ENCODE results near the gene CNDP1. TPM values are rescaled to one million over a fixed set of nuclear protein-coding genes. Genes with fewer than 3 reads are reported as not detected.

The CNDP1 gene
- total RNA-seq, 4 donors from 2014 or later, result not detected

DNA sequence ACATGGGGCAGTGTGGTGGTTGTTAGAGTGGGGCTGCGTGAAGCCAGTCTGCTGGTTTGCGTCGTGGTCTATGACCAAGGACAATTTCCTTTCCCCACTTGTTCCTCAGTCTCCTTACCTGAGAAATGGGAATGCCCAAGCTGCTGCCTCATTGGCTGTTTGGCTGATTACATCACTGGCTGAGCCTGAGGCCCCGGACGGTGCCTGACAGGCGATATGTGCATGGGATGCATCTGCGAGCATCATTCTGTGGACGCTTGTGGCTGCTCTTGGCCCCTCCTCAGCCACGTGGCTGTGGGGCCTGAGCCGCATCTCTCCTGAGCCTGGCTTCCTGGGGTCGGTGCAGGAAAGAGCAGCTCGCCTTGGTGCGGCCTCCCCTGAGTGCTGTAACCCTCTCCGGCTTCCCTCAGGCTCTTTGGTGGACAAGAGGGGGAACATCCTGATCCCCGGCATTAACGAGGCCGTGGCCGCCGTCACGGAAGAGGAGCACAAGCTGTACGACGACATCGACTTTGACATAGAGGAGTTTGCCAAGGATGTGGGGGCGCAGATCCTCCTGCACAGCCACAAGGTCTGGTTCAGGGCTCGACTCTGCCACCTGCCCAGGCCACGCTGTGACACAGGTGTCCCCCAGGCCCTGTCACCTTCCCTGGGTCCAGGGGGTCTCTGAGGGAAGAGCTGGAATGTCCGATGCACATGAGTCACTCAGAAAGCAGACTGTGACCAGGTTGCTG, 21.0 kb upstream of the CNDP1 start:
- no peak for DNase-seq
- 90 to 91% methylated on average over 2 to 11 of the region's 27 CpGs for WGBS, 2 donors
- peaks cover 63 to 99% (median 64%) of the 10 kb centered on the region in 3 donors for H3K36me3 ChIP-seq

DNA sequence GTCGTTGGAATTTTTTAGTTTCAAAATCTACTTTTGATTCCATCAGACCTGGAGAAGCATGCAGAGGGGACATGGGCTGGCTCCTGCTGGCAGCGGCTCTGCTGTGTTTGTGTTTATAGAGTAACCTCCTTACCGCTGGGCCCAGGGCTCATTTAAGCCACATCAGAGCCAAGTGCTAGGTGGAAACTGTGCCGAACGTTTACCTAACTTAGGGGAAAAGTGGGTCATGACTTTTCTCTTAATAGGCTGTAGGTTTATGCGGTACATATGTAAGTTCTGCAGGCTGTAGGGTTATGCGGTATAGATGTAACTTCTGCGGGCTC, 20.5 kb upstream of the CNDP1 start:
- Histone ChIP-seq H3K27ac (no peak overlapping the region), H3K27me3 (no peaks in the 10 kb centered on the region), H3K36me3 (peaks cover 60 to 99% (median 65%) of the 10 kb centered on the region in 3 donors), H3K4me1 (no peaks in the 10 kb centered on the region), H3K4me3 (no peak overlapping the region), H3K9me3 (no peaks in the 10 kb centered on the region)
- 80 to 91% methylated on average over 8 of the region's 8 CpGs for WGBS, 2 donors
- intact Hi-C loops (cut with DNase I), result no loop called here
- no peak for TF ChIP-seq POLR2A (IDR thresholded peaks at IDR 0.05)
- TF ChIP-seq, protein P1, sequence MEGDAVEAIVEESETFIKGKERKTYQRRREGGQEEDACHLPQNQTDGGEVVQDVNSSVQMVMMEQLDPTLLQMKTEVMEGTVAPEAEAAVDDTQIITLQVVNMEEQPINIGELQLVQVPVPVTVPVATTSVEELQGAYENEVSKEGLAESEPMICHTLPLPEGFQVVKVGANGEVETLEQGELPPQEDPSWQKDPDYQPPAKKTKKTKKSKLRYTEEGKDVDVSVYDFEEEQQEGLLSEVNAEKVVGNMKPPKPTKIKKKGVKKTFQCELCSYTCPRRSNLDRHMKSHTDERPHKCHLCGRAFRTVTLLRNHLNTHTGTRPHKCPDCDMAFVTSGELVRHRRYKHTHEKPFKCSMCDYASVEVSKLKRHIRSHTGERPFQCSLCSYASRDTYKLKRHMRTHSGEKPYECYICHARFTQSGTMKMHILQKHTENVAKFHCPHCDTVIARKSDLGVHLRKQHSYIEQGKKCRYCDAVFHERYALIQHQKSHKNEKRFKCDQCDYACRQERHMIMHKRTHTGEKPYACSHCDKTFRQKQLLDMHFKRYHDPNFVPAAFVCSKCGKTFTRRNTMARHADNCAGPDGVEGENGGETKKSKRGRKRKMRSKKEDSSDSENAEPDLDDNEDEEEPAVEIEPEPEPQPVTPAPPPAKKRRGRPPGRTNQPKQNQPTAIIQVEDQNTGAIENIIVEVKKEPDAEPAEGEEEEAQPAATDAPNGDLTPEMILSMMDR (IDR thresholded peaks at IDR 0.05), result no peak
- DNase-seq, result no peak

More for the DNA sequence above, 21.0 kb upstream of the CNDP1 start:
- Histone ChIP-seq H3K27me3 (no peaks in the 10 kb centered on the region), H3K9me3 (no peaks in the 10 kb centered on the region), H3K4me3 (no peak overlapping the region), H3K4me1 (no peaks in the 10 kb centered on the region), H3K27ac (no peak overlapping the region)
- intact Hi-C loops (cut with DNase I), result no loop called here
- no peak for TF ChIP-seq POLR2A (IDR thresholded peaks at IDR 0.05)
- TF ChIP-seq, protein P1 (IDR thresholded peaks at IDR 0.05), result no peak

- H3K27me3 ChIP-seq, result no peaks in the 10 kb centered on the region
- H3K4me3 ChIP-seq, result no peak overlapping the region
- H3K9me3 ChIP-seq, result no peaks in the 10 kb centered on the region
- H3K4me1 ChIP-seq, result no peaks in the 10 kb centered on the region
- 90 to 95% methylated on average over 15 to 17 of the region's 18 CpGs for WGBS, 2 donors
- peaks cover 63 to 99% (median 69%) of the 10 kb centered on the region in 3 donors for H3K36me3 ChIP-seq
- TF ChIP-seq, protein P1 (IDR thresholded peaks at IDR 0.05), result no peak
- no peak for TF ChIP-seq POLR2A (IDR thresholded peaks at IDR 0.05)
- intact Hi-C loops (cut with DNase I), result no loop called here
- DNase-seq, result no peak
- no peak overlapping the region for H3K27ac ChIP-seq
Measured at GRCh38 chr18:74514860-74515495, 19.3 kb upstream of the CNDP1 start.

- Histone ChIP-seq H3K4me1 (no peaks in the 10 kb centered on the region), H3K4me3 (no peak overlapping the region), H3K27me3 (no peaks in the 10 kb centered on the region), H3K36me3 (peaks cover 61 to 99% (median 69%) of the 10 kb centered on the region in 3 donors), H3K27ac (no peak overlapping the region), H3K9me3 (no peaks in the 10 kb centered on the region)
- intact Hi-C loops (cut with DNase I), result no loop called here
- 91% methylated on average over 5 of the region's 13 CpGs; no CpG with 5 or more reads in 1 of the 2 donors for WGBS, 2 donors
- DNase-seq, result no peak
- TF ChIP-seq, protein P1 (IDR thresholded peaks at IDR 0.05), result no peak
- no peak for TF ChIP-seq POLR2A (IDR thresholded peaks at IDR 0.05)
Measured at GRCh38 chr18:74515620-74516231, 18.6 kb upstream of the CNDP1 start.
